GM15510 (cell line): ENCODE data around the gene ZFHX3.

Source experiments
- POLR2A ChIP-seq: IDR thresholded peaks from 3 replicates; pipeline ENCODE4 v1.6.1; 2011; ENCODE audit warnings: borderline replicate concordance; ENCODE audit not compliant: insufficient read length; ENCODE audit errors: extremely low read depth

Gene ZFHX3

GRCh38 chr16:72940886-72941285, 107.0 kb downstream of the ZFHX3 start:
- no peak for TF ChIP-seq POLR2A

- TF ChIP-seq POLR2A, result no peak
Observed at GRCh38 chr16:72939247-72939646, 108.7 kb downstream of the ZFHX3 start.

GRCh38 chr16:72938795-72939164, 109.1 kb downstream of the ZFHX3 start:
- TF ChIP-seq POLR2A, result no peak

GRCh38 chr16:72937916-72938794, 109.8 kb downstream of the ZFHX3 start:
- TF ChIP-seq POLR2A, result no peak

GRCh38 chr16:72937360-72937759, 110.6 kb downstream of the ZFHX3 start:
- no peak for TF ChIP-seq POLR2A

GRCh38 chr16:72936408-72936807, 111.5 kb downstream of the ZFHX3 start:
- TF ChIP-seq POLR2A, result no peak

- no peak for TF ChIP-seq POLR2A
Observed at GRCh38 chr16:72935896-72936295, 112.0 kb downstream of the ZFHX3 start.

- no peak for TF ChIP-seq POLR2A
Observed at GRCh38 chr16:72934636-72935403, 113.1 kb downstream of the ZFHX3 start.

GRCh38 chr16:72932677-72933335, 115.1 kb downstream of the ZFHX3 start:
- no peak for TF ChIP-seq POLR2A

GRCh38 chr16:72932050-72932449, 115.9 kb downstream of the ZFHX3 start:
- TF ChIP-seq POLR2A, result no peak

GRCh38 chr16:72930396-72930795, 117.5 kb downstream of the ZFHX3 start:
- no peak for TF ChIP-seq POLR2A

- TF ChIP-seq POLR2A, result no peak
Observed at GRCh38 chr16:72928090-72928981, 119.6 kb downstream of the ZFHX3 start.

GRCh38 chr16:72927199-72928089, 120.5 kb downstream of the ZFHX3 start:
- TF ChIP-seq POLR2A, result no peak
